GM19035 (cell line): ENCODE measurements around the gene DR1.
"Not testable (repeated sequence)": the region's sequence is repeated elsewhere in the genome, so short reads cannot be mapped to it uniquely, and the experiment has no call there.

Source experiments
- ATAC-seq: cut with Tn5 transposase; IDR thresholded peaks from one replicate; pipeline ENCODE4 v1.9.1; 2021; ENCODE audit not compliant: unreplicated experiment

The DR1 gene

DNA sequence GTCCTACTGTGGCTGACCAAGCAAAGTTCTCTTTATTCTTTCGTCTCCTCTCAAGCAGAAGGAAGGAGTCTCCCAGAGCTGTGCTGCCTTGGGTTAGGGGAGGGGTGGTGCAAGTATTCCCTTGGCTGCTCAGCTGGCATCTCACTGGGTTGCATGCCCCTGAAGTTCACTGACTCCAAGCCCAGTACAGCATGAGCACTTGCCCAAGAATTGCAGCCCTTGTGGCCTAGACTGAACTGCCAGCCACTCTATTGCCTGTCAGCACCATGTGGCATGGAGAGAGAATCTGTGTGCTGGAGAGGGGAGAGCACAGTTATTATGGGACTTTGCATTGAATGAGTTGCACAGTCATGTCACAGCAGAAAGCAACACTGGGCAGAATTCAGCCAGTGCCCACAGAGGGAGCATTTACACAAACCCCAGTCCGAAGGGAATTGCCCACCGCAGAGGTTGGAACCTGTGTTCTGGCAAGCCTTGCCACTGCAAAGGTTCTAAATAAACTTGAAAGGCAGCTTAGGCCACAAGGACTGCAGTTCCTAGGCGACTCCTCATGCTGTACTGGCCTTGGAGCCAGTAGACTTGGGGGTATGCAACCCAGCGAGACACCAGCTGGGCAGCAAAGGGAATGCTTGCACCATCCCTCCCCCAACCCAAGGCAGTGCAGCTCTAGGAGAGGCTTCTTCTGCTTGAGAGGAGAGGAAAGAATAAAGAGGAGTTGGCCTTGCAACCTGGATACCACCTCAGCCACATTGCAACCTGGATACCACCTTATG is 28.8 kb downstream of the DR1 start:
- ATAC-seq, result no peak

DNA sequence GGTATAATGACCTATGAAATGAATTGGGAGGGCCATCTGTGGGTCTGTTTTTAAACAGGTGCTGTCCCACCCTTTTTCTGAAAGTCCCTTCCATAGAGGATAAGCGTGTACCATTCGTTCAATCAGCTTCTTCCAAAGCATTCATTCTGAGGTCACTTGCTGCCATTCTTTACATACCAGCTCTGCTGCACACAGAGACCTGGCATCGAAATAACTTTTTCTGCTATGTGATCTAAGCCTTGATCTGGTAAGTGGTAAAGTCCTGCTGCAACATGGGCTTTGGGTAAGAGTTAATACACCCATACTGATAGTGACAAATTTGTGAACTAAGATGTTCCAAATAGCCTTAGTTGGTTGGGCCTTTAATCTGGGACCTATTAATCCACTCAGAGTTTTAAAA is 38.9 kb downstream of the DR1 start:
- ATAC-seq, result no peak

DNA sequence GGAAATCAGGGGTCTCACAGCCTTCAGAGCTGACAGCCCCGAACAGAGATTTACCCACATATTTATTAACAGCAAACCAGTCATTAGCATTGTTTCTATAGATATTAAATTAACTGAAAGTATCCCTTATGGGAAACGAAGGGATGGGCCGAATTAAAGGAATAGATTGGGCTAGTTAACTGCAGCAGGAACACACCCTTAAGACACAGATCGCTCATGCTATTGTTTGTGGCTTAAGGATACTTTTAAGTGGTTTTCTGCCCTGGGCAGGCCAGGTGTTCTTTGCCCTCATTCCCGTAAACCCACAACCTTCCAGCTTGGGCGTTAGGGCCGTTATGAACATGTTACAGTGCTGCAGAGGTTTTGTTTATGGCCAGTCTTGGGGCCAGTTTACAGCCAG is 40.6 kb downstream of the DR1 start:
- not testable (repeated sequence) for ATAC-seq

DNA sequence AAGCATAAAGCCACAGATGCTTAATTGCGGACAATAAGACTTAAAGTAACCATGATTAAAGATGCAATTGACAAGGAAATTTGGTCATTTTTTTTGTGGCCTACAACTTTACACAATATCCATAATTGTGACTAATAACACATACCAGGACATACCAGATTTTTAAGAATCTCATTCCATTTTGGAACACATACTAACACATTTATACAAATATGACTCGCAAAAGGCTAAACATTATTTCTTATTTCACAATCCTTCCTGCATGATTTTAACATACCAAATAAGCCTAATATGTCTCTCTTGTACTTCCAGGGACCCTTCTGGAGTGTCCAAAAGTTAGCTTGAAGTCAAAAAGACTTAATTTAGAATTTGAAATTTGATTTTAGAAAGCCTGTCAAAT is 48.8 kb downstream of the DR1 start:
- no peak for ATAC-seq

DNA sequence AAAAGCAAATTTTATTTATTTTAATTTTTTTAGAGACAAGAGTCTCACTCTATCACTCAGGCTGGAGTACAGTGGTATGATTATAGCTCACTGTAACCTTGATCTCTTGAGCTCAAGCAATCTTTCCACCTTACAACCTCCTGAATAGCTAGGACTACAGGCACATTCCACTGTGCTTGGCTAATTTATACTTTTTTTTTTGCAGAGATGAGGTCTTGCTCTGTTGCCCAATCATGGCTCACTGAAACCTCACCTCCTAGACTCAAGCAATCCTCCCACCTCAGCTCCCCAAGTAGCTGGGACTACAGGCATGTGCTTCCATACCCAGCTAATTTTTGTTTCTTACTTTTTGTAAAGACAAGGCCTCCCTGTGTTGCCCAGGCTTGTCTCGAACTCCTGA is 49.5 kb downstream of the DR1 start:
- no peak for ATAC-seq

DNA sequence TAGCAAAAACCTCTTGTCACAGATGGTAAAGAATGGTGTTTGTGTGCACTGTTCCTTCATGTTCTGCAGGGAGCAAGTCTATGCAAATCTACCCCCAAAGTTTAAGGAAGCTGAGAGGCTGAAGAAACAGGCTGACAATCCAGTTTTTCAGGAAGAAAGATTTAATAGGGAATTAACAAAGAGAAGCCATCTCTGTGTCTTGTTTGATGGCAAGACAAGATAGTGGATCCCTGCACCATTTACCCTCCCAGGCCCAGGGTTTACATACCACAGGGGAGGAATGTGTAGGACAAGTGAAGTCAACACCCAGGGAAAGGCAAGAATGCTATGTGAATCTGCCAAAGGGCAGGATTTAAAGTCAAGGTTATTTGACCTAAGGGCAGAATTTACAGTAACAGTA is 54.1 kb downstream of the DR1 start:
- no peak for ATAC-seq

DNA sequence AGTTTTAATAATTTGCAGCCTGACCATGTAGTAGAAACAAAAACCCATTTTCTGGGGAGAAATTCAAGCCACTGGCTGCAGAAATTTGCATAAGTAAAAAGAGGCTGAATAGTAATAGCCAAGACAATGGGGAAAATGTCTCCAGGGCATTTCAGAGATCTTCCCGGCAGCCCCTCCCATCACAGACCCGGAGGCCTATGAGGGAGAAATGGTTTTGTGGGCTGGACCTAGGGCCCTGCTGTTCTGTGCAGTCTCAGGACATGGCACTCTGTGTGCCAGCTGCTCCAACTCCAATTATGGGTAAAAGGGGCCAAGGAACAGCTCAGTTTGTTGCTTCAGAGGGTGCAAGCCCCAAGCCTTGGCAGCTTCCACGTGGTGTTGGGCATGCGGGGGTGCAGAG is 62.5 kb downstream of the DR1 start:
- ATAC-seq, result no peak

DNA sequence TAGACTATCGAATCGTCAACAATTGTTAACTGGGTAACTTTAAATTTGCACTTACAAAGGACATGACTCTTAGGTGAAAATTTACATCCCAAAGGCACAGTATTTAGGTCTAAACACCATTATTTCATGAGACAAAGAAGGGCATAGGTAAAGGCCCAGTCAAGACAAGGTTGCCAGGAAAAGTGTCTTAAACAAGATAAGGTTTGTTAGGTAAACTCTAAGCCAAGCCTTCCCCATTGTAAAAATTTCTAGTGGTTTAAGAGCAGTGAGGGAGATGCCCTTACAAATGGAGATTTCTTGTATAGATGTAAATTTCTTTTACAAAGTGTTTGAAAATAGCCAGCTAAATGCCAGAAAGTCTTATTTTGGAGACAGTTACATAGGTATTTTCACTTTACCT is 65.3 kb downstream of the DR1 start:
- ATAC-seq, result no peak

DNA sequence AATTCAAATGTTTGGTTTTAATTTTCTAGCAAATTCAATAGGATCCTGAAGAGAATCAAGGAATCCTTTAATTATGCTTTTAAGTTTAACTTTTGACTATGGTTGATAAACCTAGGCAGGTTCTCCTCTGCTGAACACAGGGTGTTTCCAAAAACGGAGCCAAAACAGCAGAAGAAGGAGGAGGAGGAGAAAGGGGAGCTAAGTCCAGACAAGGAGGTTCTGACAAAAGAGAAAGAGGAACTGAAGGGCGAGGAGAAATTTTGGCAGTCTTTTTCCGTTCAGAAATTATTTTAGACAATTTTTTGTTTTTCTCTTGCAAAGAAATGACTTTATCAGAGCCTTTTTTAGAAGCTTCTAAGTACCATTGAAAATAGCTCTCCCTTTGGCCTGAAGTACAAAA is 69.0 kb downstream of the DR1 start:
- no peak for ATAC-seq

DNA sequence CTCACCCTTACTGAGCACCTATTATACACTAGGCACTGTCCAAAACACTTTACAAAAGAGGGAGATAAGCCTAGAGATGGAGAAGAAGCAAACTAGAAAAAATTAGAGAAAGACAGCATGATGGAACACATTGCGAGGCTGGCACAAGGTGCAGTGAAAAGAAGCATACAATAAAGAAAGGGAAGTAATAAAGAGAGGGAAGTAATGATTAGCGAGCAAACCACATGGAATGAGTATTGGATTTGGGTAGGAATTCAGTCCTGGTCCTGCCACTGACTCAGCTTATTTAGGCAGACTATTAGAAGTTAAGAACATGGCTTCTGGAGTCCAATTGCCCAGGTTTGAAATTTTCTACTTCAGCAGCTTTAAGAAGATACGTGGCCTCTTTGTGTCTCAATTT is 69.6 kb downstream of the DR1 start:
- no peak for ATAC-seq

DNA sequence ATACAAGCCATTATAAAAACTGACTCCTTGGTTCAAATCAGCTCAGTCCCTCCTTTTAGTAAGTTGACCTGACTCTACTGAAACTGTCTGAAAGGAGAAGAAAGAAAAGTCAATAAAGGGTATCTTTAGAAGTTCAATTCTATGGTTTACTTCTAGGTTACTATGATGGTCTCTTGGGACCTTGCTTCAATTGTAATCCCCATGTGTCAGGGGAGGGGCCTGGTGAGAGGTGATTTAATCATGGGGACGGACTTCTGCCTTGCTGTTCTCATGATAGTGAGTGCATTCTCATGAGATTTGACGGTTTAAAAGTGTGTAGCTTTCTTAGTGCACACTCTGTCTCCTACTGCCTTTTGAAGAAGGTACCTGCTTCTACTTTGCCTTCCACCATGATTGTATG is 70.5 kb downstream of the DR1 start:
- no peak for ATAC-seq
